ENCODE measurements around the gene COIL. TPM values are rescaled to one million over a fixed set of nuclear protein-coding genes. Genes with fewer than 3 reads are reported as not detected.

The COIL gene
- total and polyA plus RNA-seq, 11 donors, result 5.7 to 11.3 (median 7.8) TPM

DNA sequence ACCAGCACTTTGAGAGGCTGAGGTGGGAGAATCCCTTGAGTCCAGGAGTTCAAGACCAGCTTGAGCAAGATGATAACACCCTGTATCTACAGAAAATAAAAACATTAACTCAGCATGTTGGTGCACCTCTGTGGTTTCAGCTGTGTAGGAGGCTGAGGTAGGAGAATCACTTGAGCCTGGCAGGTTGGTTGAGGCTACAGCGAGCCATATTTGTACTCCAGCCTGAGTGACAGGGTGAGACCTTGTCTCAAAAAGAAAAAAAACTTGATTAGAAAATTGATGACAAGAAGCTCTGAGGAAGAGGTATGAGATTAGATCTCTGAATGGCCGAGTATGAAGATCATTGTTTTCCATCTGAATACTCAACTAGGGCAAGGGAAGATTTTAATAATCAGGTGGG is 48.1 kb upstream of the COIL start:
- DNase-seq, result no peak
- H3K4me3 ChIP-seq, result no peak overlapping the region
- intact Hi-C loops (cut with DNase I), result loop anchor here in 7 of 10 donors (5.0 to 10.0 kb wide), 6 partner anchors 48 to 106 kb away; partner anchors contain the start of gene AKAP1 (in 2 of the 7)
- no peak overlapping the region for H3K27ac ChIP-seq
- H3K27me3 ChIP-seq, result no peaks in the 10 kb centered on the region
- 77 to 84% (median 80%) methylated on average over 2 of the region's 2 CpGs for WGBS, 4 donors
- H3K9me3 ChIP-seq, result no peaks in the 10 kb centered on the region
- H3K4me1 ChIP-seq, result peaks cover 0 to 11% (median 0%) of the 10 kb centered on the region in 12 donors
- no peak for TF ChIP-seq POLR2A (IDR thresholded peaks at IDR 0.05)
- TF ChIP-seq, protein P1, sequence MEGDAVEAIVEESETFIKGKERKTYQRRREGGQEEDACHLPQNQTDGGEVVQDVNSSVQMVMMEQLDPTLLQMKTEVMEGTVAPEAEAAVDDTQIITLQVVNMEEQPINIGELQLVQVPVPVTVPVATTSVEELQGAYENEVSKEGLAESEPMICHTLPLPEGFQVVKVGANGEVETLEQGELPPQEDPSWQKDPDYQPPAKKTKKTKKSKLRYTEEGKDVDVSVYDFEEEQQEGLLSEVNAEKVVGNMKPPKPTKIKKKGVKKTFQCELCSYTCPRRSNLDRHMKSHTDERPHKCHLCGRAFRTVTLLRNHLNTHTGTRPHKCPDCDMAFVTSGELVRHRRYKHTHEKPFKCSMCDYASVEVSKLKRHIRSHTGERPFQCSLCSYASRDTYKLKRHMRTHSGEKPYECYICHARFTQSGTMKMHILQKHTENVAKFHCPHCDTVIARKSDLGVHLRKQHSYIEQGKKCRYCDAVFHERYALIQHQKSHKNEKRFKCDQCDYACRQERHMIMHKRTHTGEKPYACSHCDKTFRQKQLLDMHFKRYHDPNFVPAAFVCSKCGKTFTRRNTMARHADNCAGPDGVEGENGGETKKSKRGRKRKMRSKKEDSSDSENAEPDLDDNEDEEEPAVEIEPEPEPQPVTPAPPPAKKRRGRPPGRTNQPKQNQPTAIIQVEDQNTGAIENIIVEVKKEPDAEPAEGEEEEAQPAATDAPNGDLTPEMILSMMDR (IDR thresholded peaks at IDR 0.05), result no peak
- no peak for ATAC-seq
- peaks cover 0 to 34% (median 27%) of the 10 kb centered on the region in 9 donors for H3K36me3 ChIP-seq

DNA sequence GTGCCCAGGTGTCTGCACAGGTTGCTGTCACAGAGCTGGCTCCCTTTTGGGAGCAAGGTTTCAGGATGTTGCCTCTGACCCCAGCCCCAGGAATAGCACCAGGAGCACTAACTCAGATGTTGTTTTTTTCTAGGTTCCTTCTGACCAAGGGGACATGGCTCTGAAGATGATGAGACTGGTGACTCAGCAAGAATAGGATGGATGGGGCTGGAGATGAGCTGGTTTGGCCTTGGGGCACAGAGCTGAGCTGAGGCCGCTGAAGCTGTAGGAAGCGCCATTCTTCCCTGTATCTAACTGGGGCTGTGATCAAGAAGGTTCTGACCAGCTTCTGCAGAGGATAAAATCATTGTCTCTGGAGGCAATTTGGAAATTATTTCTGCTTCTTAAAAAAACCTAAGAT is 45.2 kb upstream of the COIL start:
- Histone ChIP-seq H3K4me1 (peaks cover 0 to 11% (median 0%) of the 10 kb centered on the region in 12 donors), H3K9me3 (no peaks in the 10 kb centered on the region), H3K27me3 (no peaks in the 10 kb centered on the region), H3K27ac (no peak overlapping the region), H3K4me3 (no peak overlapping the region), H3K36me3 (peaks cover 0 to 64% (median 56%) of the 10 kb centered on the region in 9 donors)
- no peak for TF ChIP-seq POLR2A (IDR thresholded peaks at IDR 0.05)
- TF ChIP-seq, protein P1 (IDR thresholded peaks at IDR 0.05), result no peak
- intact Hi-C loops (cut with DNase I), result loop anchor here in 7 of 10 donors (5.0 to 10.0 kb wide), 6 partner anchors 51 to 109 kb away; partner anchors contain the start of gene AKAP1 (in 2 of the 7)
- ATAC-seq (no peak), DNase-seq (no peak)
- 96 to 97% (median 96%) methylated on average over 2 of the region's 2 CpGs for WGBS, 4 donors

DNA sequence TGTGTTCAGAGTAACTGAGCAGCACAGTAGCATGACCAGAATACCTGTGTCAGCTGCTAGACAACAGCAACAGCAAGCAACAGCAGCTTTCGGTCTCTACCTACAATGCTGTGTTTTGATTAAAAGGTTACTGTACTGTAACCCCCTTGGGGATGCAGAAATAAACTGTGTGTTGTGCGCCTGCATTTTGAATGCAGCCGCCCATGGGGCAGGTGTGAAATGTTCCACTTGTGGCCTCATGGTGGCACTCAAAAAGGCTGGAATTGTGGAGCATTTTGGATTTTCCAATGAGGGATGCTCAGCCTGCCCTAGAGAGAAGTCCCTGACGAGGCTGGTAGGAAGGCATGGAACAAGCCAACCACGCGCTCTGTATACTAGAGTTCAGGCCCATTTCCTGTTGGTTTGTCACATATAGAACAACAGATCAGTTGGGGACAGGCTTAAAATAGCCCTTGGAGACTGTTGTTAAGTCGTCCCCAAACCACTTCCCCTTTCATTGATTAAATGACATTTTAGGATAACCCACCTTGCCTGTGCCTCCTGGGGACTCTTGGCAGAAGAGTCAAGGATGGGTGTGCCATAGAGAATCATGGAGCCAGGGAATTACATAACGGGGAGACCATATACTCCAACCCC is 44.2 kb upstream of the COIL start:
- Histone ChIP-seq H3K4me3 (no peak overlapping the region), H3K9me3 (no peaks in the 10 kb centered on the region), H3K36me3 (peaks cover 0 to 72% (median 65%) of the 10 kb centered on the region in 9 donors), H3K27me3 (no peaks in the 10 kb centered on the region), H3K4me1 (peaks cover 0 to 10% (median 0%) of the 10 kb centered on the region in 12 donors), H3K27ac (no peak overlapping the region)
- TF ChIP-seq, protein P1 (IDR thresholded peaks at IDR 0.05), result peak in 9 of 12 donors; percentile 8 to 50 (median 36)
- TF ChIP-seq POLR2A (IDR thresholded peaks at IDR 0.05), result no peak
- DNase-seq (no peak), ATAC-seq (peak; percentile 22 to 57 (median 38))
- intact Hi-C loops (cut with DNase I), result loop anchor here in 7 of 10 donors (5.0 to 10.0 kb wide), 7 partner anchors 52 to 110 kb away; partner anchors contain the start of gene AKAP1 (in 2 of the 7)
- WGBS, 4 donors, result 63 to 70% (median 66%) methylated on average over 7 to 8 of the region's 8 CpGs

DNA sequence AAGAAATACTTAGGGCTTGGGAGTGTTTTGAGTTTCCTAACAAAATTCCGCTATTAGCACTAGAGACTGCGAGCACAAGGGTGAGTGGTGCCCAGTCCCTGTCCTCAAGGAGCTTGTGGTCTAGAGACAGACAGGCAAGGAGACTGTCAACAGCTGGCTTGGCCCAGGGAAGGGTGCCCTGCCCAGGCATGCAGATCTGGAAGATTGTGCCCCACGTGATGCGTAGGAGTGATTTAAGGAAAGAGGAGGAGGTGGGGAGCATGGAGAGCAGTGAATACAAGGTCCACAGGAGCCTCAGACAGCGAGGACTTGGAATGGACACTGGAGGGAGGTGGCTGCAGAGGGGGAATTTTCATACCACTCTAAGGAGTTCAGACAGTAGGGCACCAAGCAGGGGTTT is 42.1 kb upstream of the COIL start:
- Histone ChIP-seq H3K4me1 (peaks cover 0 to 10% (median 0%) of the 10 kb centered on the region in 12 donors), H3K27ac (no peak overlapping the region), H3K9me3 (no peaks in the 10 kb centered on the region), H3K27me3 (no peaks in the 10 kb centered on the region), H3K4me3 (no peak overlapping the region), H3K36me3 (peaks cover 0 to 91% (median 71%) of the 10 kb centered on the region in 9 donors)
- DNase-seq (no peak), ATAC-seq (peak in 1 of 4 donors; percentile 11)
- intact Hi-C loops (cut with DNase I), result loop anchor here in 5 of 10 donors (5.0 to 10.0 kb wide), 3 partner anchors 74 to 112 kb away; partner anchors contain the start of gene AKAP1 (in 1 of the 5)
- 90 to 94% (median 91%) methylated on average over 5 of the region's 5 CpGs for WGBS, 4 donors
- no peak for TF ChIP-seq POLR2A (IDR thresholded peaks at IDR 0.05)
- TF ChIP-seq, protein P1 (IDR thresholded peaks at IDR 0.05), result no peak

Data from heart left ventricle (tissue), 16 donors.